B cell (primary cell): ENCODE results near the gene NCK2. TPM values are rescaled to one million over a fixed set of nuclear protein-coding genes. Genes with fewer than 3 reads are reported as not detected.
A peak's percentile ranks its signal among the peaks of the same experiment; 100 is the strongest.

Experiments
- ATAC-seq: fragments of 200-7000 bp; cut with Tn5 transposase; one replicate; pipeline ENCODE4 v1.10.0; 2021; ENCODE audit warnings: low read depth, mild to moderate bottlenecking, moderate number of reproducible peaks, moderate library complexity
- CTCF ChIA-PET: fragments of 350-600 bp; sonication (Branson Sonifier 250); formaldehyde crosslinking; loops from one replicate; lab custom pipeline; 2021; ENCODE audit warnings: antibody characterized with exemption, inconsistent platforms; lab: Charles Lee
- POLR2A ChIA-PET: fragments of 350-600 bp; sonication (Branson Sonifier 250); formaldehyde crosslinking; loops from one replicate; lab custom pipeline; 2021; ENCODE audit warnings: antibody characterized with exemption; lab: Charles Lee
- DNase-seq: peaks from one replicate; pipeline ENCODE4 v3.0.0; 2013
- H2AFZ ChIP-seq: 2 replicates; pipeline ENCODE4 v1.6.1; 2012; ENCODE audit warnings: mild to moderate bottlenecking, low read depth, low read length; ENCODE audit not compliant: insufficient read depth, poor library complexity, severe bottlenecking
- H3K27ac ChIP-seq, 2 donors: 1 replicate in 1 of 2; 2 replicates in 1 of 2; pipeline ENCODE4 v1.5.1; 2012 to 2013; ENCODE audit warnings: low read length in 2 of 2, mild to moderate bottlenecking in 2 of 2, moderate library complexity in 1 of 2
- H3K27me3 ChIP-seq, 4 experiments: fragments of 200-600 bp in 1 of 4; sonication (generic) in 1 of 4; replicated peaks in 1 of 4; 1 replicate in 2 of 4; 2 replicates in 2 of 4; pipeline versions ENCODE4 v1.6.1 to v1.7.0; 2013 to 2016; ENCODE audit warnings: low read length in 3 of 4, mild to moderate bottlenecking in 2 of 4, mixed read lengths in 1 of 4, moderate library complexity in 1 of 4; ENCODE audit not compliant: insufficient read depth in 4 of 4, control insufficient read depth in 3 of 4; ENCODE audit errors: control extremely low read depth in 1 of 4
- H3K36me3 ChIP-seq, 2 experiments: replicated peaks in 1 of 2; 1 replicate in 1 of 2; 2 replicates in 1 of 2; pipeline versions ENCODE4 v1.6.1 to v1.7.1; 2013; ENCODE audit warnings: low read length in 1 of 2; ENCODE audit not compliant: insufficient read depth in 2 of 2, control insufficient read depth in 1 of 2; ENCODE audit errors: control extremely low read depth in 1 of 2, extremely low read depth in 1 of 2
- H3K4me1 ChIP-seq, 2 donors: fragments of 200-600 bp in 1 of 2; sonication (generic) in 1 of 2; 1 replicate in 1 of 2; 2 replicates in 1 of 2; pipeline versions ENCODE4 v1.5.1 to v1.6.1; 2013 to 2017; ENCODE audit warnings: low read length in 2 of 2; ENCODE audit not compliant: control insufficient read depth in 2 of 2, insufficient read depth in 2 of 2
- H3K4me2 ChIP-seq: replicated peaks from 2 replicates; pipeline ENCODE3; 2012; ENCODE audit warnings: mild to moderate bottlenecking, low read depth, low read length; ENCODE audit not compliant: poor library complexity, severe bottlenecking
- H3K4me3 ChIP-seq, 5 experiments: fragments of 200-600 bp in 1 of 5; sonication (generic) in 1 of 5; 1 replicate in 3 of 5; 2 replicates in 2 of 5; pipeline versions ENCODE4 v1.5.1 to v1.7.0; 2011 to 2016; ENCODE audit warnings: low read length in 4 of 5, mild to moderate bottlenecking in 4 of 5, low read depth in 2 of 5, control low read depth in 1 of 5, moderate library complexity in 1 of 5; ENCODE audit not compliant: insufficient read depth in 1 of 5; ENCODE audit errors: control extremely low read depth in 1 of 5, extremely low read depth in 1 of 5
- H3K79me2 ChIP-seq: fragments of 200-600 bp; sonication (generic); one replicate; pipeline ENCODE4 v1.6.0; 2016; ENCODE audit warnings: low read length; ENCODE audit not compliant: control insufficient read depth, insufficient read depth
- H3K9ac ChIP-seq: fragments of 200-600 bp; sonication (generic); 2 replicates; pipeline ENCODE4 v1.6.1; 2017; ENCODE audit warnings: mild to moderate bottlenecking, low read length, moderate library complexity
- H3K9me3 ChIP-seq, 3 donors: one replicate each; pipeline versions ENCODE4 v1.6.1 to v1.7.1; 2013; ENCODE audit warnings: low read length in 2 of 3; ENCODE audit not compliant: control insufficient read depth in 2 of 3, insufficient read depth in 1 of 3; ENCODE audit errors: control extremely low read depth in 1 of 3
- H4K20me1 ChIP-seq: 2 replicates; pipeline ENCODE4 v1.6.0; 2012; ENCODE audit warnings: mild to moderate bottlenecking, low read length; ENCODE audit not compliant: insufficient read depth, control insufficient read depth, poor library complexity, severe bottlenecking
- H3K27ac Mint-ChIP-seq: one replicate; pipeline ENCODE4 v1.8.0; 2021; ENCODE audit warnings: mixed read lengths
- H3K27me3 Mint-ChIP-seq: one replicate; pipeline ENCODE4 v1.8.0; 2021; ENCODE audit warnings: mixed read lengths
- H3K4me1 Mint-ChIP-seq: one replicate; pipeline ENCODE4 v1.8.0; 2021; ENCODE audit warnings: mixed read lengths
- H3K4me3 Mint-ChIP-seq: one replicate; pipeline ENCODE4 v1.8.0; 2021; ENCODE audit warnings: mixed read lengths
- H3K9me3 Mint-ChIP-seq: one replicate; pipeline ENCODE4 v1.8.0; 2022; ENCODE audit warnings: mixed read lengths; ENCODE audit not compliant: insufficient read depth
- CTCF ChIP-seq: fragments of 200-600 bp; IDR thresholded peaks from one replicate; pipeline ENCODE4 v1.8.0; 2022; ENCODE audit warnings: antibody characterized with exemption, mild to moderate bottlenecking
- EZH2 ChIP-seq: IDR thresholded peaks from 2 replicates; pipeline ENCODE4 v1.6.1; 2012; ENCODE audit warnings: borderline replicate concordance, low read depth, mild to moderate bottlenecking, moderate library complexity, low read length; ENCODE audit not compliant: insufficient read depth, poor library complexity, severe bottlenecking
- WGBS: methylation state at CpG from one replicate; pipeline ENCODE4 v1.1.5; 2013; ENCODE audit warnings: missing lambda C conversion rate; ENCODE audit not compliant: insufficient coverage; 5-methylcytosine and 5-hydroxymethylcytosine counted together
- intact Hi-C: fragments of 100-400 bp; cut with micrococcal nuclease; formaldehyde crosslinking; loops from one replicate; pipeline ENCODE4 v1.10.0; 2022
- polyA plus RNA-seq: library from polyadenylated mRNA; depleted of rRNA; stranded (reverse); fragments of >200 nt; gene quantifications from 2 replicates; pipeline ENCODE4 v1.2.3, GENCODE V29; 2012
- total RNA-seq, 2 donors: library from RNA; stranded (reverse); fragments of 120-200 nt in 1 of 2; gene quantifications; 1 replicate in 1 of 2; 2 replicates in 1 of 2; pipeline versions ENCODE4 v1.2.3 to v1.2.4, GENCODE V29; 2013 to 2022

NCK2 gene
- total and polyA plus RNA-seq, 2 donors (not counting 1 experiment from before 2014, with no cell fraction given), result 64.2 to 72.3 TPM

- no peak overlapping the region for H3K27ac Mint-ChIP-seq
- H3K9me3 Mint-ChIP-seq, result no peaks in the 10 kb centered on the region
- H3K4me1 ChIP-seq, result peaks cover 38 to 47% of the 10 kb centered on the region in 2 donors
- peaks cover 2 to 38% of the 10 kb centered on the region in 2 experiments for H3K36me3 ChIP-seq
- ChIA-PET POLR2A (no interaction called here), CTCF (interaction anchor here (1.1 kb wide), 1 partner anchor 13 kb away, joined by 4 read pairs; no protein-coding TSS in a partner anchor)
- no peaks in the 10 kb centered on the region for H3K27me3 ChIP-seq
- intact Hi-C loops, result no loop called here
- H3K4me3 Mint-ChIP-seq, result no peak overlapping the region
- no peak overlapping the region for H3K9ac ChIP-seq
- H3K27me3 Mint-ChIP-seq, result no peaks in the 10 kb centered on the region
- peaks cover 72% of the 10 kb centered on the region for H3K4me1 Mint-ChIP-seq
- H3K4me3 ChIP-seq, result no peak overlapping the region
- WGBS, result 98% methylated on average over 9 of the region's 10 CpGs
- no peak overlapping the region for H3K27ac ChIP-seq
- H3K4me2 ChIP-seq, result no peak overlapping the region
- H4K20me1 ChIP-seq, result peaks cover 95% of the 10 kb centered on the region
- TF ChIP-seq CTCF (no peak), EZH2 (no peak)
- DNase-seq, result no peak
- no peak for ATAC-seq
- H3K79me2 ChIP-seq, result peaks cover 100% of the 10 kb centered on the region
- H3K9me3 ChIP-seq, result peaks cover 0 to 4% (median 0%) of the 10 kb centered on the region in 3 donors
- no peak overlapping the region for H2AFZ ChIP-seq
Measured at GRCh38 chr2:105763076-105763475, 18.4 kb downstream of the NCK2 start.

GRCh38 chr2:105764059-105764458, 19.3 kb downstream of the NCK2 start:
- Histone ChIP-seq H2AFZ (no peak overlapping the region), H4K20me1 (peaks cover 96% of the 10 kb centered on the region), H3K79me2 (peaks cover 100% of the 10 kb centered on the region), H3K4me1 (peaks cover 46 to 52% of the 10 kb centered on the region in 2 donors), H3K4me3 (no peak overlapping the region), H3K9ac (no peak overlapping the region), H3K36me3 (peaks cover 5 to 39% of the 10 kb centered on the region in 2 experiments), H3K27me3 (no peaks in the 10 kb centered on the region), H3K9me3 (peaks cover 0 to 13% (median 0%) of the 10 kb centered on the region in 3 donors), H3K4me2 (no peak overlapping the region), H3K27ac (peak overlapping the region in 1 of 2 donors; percentile 22)
- ChIA-PET CTCF (interaction anchor here (1.1 kb wide), 1 partner anchor 14 kb away, joined by 4 read pairs; no protein-coding TSS in a partner anchor), POLR2A (interaction anchor here (0.7 kb wide), 2 partner anchors 15 to 64 kb away, joined by 3 read pairs; no protein-coding TSS in a partner anchor)
- Mint-ChIP-seq H3K4me3 (no peak overlapping the region), H3K4me1 (peaks cover 74% of the 10 kb centered on the region), H3K27me3 (no peaks in the 10 kb centered on the region), H3K27ac (no peak overlapping the region), H3K9me3 (no peaks in the 10 kb centered on the region)
- ATAC-seq, result no peak
- DNase-seq, result no peak
- intact Hi-C loops, result no loop called here
- WGBS, result 92% methylated on average over 9 of the region's 9 CpGs
- TF ChIP-seq EZH2, result no peak
